Activated T-cell treated with anti-CD3 and anti-CD28 coated beads, Interleukin-2, amount 50 U/mL, for 48 hours (primary cell): ENCODE results near the gene EIF3B.
"Not testable (repeated sequence)": the region's sequence is repeated elsewhere in the genome, so short reads cannot be mapped to it uniquely, and the experiment has no call there.

Experiments
- DNase-seq, 2 experiments: peaks; one replicate each; pipeline ENCODE4 v3.0.0-alpha.2; 2020

The EIF3B gene

GRCh38 chr7:2379161-2379560 is 24.5 kb downstream of the EIF3B start:
- DNase-seq: no peak

- DNase-seq: no peak
Observed at GRCh38 chr7:2379821-2380450, 25.3 kb downstream of the EIF3B start.

DNA sequence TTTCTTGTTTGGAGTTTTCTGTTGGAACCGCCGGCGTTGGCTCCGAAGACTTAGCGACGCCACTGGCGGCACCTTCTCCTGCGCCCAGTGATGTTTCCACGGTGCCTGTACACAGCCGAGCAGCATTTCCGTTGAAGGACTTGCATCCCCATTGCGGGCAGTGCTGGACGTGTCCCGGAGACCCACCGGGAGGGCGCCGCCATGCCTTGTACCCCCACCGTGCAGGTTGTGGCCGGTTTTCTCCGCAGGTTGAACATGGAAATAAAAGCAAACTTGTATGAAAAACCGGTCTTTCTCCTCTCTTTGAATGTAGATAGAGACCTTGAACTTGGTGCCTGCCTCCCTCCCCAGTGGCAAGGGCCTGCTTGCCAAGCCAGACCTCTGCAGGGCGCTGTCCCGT is 25.8 kb downstream of the EIF3B start:
- DNase-seq: no peak

GRCh38 chr7:2381227-2381626 is 26.6 kb downstream of the EIF3B start:
- no peak for DNase-seq

DNA sequence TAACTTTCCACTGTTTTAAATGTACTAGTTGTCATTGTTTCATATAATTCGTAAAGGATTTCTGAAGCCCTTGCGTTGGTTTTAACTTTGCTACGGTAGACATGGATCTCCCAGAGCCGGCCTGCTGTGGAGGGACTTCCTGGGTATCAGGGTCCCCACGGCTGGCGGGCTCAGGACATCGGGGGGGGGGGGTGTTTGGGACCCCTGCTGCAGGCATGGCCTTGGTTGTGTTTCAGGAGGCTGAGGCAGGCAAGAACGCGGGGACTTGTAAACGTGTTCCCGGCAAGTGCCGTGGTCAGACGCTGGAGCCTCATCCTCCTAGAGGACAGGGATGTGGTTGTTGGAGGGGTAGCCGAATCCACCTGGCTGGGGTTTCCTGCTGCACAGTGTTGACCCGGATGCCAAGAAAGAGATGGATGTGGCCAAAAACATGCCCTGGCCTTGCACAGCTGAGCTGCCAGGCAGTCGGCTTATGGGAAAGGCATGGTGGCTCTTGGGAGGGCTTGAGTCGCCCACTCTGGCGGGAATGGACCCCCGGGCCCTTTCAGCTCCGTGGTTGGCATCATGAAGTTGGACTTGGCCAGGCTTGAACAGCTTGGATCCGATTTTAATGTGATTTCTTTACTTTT is 27.4 kb downstream of the EIF3B start:
- no peak for DNase-seq

DNA sequence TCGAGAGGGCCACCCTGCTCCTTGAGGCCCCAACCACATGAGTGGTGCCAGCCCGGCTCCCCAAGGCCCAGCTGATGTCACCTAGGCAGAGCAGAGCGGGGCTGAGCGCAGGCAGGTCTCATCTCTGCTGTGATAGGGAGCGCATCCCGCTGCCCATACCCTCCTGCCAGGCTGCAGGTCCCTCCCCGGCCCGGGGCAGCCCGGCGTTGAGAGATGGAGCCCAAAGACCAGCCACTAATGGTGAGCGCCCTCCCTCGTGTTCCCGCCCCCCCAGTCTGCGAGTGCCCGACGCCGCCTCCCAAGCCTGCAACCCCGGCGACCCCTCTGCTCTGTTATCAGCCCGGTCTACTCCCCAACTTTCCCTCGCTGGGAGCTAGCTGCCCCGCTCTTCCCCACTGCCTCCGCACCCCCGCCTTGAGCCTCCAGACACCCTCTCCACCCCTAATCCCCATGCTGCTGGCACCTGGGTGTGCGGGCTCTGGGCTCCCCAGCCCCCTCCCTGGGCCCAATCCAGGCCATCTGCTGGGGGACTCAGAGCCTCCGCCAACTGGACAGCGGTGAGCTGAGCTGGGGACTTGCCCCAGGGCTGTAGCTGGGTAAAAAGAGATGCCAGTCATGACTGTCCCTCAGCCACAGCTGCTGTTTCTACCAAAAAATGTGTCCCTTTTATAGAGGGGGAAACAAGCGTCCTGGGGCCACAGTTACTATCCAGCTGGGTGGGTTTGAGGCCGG is 29.1 kb downstream of the EIF3B start:
- no peak for DNase-seq

DNA sequence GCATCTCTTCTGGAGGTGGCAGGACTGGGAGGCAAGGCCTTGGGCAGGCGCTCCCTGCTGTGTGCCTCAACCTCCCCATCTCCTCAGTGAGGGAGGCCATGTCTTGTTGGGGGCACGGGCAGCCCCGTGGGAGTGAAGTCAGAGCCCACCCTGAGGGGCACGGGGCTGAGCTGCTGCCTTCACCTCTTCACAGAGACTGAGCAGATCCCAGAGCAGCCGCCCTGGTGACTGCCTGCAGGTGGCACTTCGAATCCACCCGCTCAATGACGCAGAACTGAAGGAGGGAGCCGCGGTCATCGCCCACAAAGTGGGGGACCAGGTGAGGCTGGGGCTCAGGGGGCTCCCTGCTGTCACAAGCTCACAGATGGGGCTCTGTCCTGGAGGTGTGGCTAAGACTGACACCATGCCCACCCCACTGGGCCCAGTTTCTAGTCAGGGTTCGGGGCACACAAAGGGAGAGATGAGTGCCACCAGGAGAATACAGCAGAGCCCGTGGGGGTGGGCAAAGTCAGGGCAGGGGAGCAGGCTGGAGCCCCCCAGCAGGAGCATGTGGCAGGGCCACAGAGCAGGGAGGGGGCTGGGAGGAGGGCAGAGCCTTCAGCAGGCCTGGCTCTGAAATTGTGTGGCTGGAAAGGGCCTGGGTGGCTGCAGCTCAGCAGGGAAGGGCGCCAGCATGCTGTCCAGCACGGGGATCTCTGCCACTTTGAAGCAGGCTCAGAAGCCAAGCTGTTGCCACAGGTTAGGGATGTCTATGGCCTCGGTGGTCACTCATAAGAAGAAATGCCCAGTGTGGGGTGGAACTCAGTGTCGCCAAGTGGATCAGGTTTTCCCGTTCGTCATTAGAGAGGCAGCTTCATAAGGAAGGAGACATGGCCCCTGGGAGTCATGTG is 30.0 kb downstream of the EIF3B start:
- DNase-seq: no peak

DNA sequence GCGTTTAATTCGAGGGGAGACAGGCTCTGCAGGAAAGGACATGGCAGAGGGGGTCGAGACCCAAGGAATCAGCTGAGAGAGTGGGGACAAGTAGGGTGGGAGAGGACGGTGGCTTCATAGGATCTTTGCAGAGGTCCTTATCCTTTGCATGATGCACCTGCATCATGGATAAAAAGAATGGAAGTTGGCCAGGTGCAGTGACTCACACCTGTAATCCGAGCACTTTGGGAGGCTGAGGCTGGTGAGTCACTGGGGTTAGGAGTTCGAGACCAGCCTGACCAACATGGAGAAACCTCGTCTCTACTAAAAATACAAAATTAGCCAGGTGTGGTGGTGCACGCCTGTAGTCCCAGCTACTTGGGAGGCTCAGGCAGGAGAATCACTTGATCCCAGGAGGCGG is 31.5 kb downstream of the EIF3B start:
- DNase-seq: not testable (repeated sequence)

- no peak for DNase-seq
Observed at GRCh38 chr7:2386964-2387669, 32.5 kb downstream of the EIF3B start.

DNA sequence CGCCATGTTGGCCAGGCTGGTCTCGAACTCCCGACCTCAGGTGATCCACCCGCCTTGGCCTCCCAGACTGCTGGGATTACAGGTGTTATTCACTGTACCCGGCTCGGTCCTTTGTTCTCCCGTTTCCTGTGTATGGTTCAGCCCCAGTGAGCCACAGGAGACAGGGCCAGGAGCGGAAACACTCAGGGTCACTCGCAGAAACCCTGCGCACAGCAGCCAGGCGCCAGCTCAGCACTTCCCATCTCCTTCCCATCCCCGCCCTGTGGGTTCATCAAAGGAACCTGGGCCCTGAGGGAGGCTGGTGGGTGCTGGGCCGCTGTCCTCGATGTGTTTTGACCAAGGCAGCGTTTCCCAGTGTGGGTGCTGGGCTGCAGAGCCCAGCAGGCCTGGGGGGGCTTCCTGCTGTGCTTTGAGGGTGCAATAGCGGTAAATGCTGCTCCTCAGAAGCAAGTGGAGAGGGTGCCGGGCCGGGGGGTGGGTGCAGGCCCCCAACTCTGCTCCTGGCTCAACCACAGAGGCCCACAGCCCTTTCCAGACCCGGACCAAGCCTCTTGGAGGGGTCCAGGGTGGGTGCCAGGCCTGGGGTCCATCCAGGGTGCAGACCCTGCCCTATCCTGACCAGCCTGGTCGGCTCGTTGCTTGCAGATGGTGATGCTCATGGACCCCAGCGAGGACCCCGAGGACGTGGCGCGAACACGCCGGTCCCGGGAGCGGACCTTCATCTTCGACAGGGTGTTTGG is 33.4 kb downstream of the EIF3B start:
- no peak for DNase-seq

- DNase-seq: no peak
Observed at GRCh38 chr7:2388637-2388954, 34.0 kb downstream of the EIF3B start.

DNA sequence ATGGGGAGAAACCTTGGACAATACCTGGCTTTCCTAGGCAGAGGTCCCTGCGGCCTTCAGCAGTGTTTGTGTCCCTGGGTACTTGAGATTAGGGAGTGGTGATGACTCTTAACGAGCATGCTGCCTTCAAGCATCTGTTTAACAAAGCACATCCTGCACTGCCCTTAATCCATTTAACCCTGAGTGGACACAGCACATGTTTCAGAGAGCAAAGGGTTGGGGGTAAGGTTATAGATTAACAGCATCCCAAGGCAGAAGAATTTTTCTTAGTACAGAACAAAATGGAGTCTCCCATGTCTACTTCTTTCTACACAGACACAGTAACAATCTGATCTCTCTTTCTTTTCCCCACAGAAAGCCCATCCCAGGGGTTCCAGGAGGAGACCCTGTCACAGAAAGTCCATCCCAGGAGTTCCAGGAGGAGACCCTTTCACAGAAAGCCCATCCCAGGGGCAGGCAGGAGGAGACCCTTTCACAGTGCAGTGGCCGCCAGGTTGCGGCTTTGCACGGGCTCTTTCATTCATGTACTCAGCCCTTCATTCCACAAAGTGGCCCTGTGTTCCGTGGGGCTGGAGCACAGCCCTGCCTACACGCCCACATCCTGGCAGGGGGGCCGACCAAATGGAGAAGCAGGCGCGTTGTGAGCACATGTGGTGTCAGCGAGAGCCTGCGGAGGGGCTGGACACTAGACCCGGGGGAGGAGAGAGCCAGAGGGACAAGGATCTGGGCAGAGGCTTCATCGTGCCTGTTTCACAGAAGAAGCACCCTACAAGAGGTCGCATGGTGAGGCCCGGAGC is 35.6 kb downstream of the EIF3B start:
- not testable (repeated sequence) for DNase-seq

GRCh38 chr7:2393706-2394105 is 39.1 kb downstream of the EIF3B start:
- DNase-seq: no peak

DNA sequence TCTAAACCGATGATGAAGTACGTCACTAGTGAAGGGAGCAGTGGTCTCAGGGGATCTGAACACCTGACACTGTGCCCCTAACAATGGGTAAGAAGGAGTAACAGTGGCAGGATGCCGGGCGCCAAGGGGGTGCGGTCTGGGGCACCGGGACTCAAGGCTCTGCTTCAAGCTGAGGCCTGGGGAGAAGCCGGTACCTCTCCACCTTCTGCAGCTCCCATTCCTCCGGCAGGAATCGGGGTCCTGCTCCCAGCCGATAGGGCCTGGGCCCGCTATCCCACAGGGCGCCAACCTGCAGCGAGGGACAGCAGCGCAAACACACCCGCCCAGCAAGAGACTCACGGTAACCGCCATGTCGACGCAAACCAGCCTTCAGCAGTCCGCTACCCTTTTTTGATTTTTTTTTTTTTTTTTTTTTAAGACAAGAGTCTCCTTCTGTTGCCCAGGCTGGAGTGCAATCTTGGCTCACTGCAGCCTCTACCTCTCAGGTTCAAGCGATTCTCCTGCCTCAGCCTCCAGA is 40.0 kb downstream of the EIF3B start:
- no peak for DNase-seq

DNA sequence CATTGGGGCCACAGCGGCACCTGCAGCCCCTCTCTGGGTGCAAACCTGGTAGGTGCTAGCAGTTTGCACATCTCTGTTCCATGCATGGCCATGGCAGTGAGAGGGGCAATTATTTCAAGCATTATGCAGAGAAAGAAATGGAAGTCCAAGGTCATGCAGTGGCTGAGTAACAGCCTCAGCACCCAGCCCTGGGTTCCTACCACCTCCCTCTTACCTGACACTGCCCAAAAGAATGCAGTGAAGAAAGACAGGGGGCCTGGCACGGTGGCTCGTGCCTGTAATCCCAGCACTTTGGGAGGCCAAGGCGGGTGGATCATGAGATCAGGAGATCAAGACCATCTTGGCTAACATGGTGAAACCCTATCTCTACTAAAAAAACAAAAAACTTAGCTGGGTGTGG is 43.9 kb downstream of the EIF3B start:
- DNase-seq: no peak

- no peak for DNase-seq
Observed at GRCh38 chr7:2399848-2400587, 45.4 kb downstream of the EIF3B start.

DNA sequence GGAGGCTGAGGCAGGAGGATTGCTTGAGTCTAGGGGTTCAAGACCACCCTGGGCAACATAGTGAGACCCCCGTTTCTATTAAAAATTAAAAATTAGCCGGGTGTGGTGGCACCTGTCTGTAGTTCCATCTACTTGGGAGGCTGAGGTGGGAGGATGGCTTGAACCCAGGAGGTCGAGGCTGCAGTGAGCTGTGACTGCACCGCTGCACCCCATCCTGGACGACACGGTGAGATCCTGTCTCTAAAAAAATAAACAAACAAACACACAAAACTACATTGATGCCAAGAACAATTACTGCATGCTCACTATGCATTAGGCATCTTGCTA is 48.0 kb downstream of the EIF3B start:
- no peak for DNase-seq

- DNase-seq: peak; percentile 93 to 96
Observed at GRCh38 chr7:2403014-2403717, 48.5 kb downstream of the EIF3B start, which contains the start of gene CHST12. Gene CHST12 (plus strand): TSS chr7:2403611. CDS start chr7:2432640, 29,029 bp downstream.
